Effector memory CD4-positive, alpha-beta T cell (primary cell): ENCODE results near the gene KAT7.

ENCODE experiments used
- DNase-seq, 3 donors: peaks; one replicate each; pipeline ENCODE4 v3.0.0-alpha.2; 2020
- H3K27ac ChIP-seq: 2 replicates; pipeline ENCODE4 v1.7.0; 2013; ENCODE audit warnings: mild to moderate bottlenecking, low read length, moderate library complexity; ENCODE audit not compliant: insufficient read depth, poor library complexity, severe bottlenecking
- H3K27me3 ChIP-seq: replicated peaks from 2 replicates; pipeline ENCODE4 v1.7.0; 2013; ENCODE audit warnings: mild to moderate bottlenecking, low read length; ENCODE audit not compliant: insufficient read depth, control insufficient read depth, poor library complexity, severe bottlenecking
- H3K36me3 ChIP-seq: 2 replicates; pipeline ENCODE4 v1.7.0; 2013; ENCODE audit warnings: mild to moderate bottlenecking, low read length, moderate library complexity; ENCODE audit not compliant: control insufficient read depth, insufficient read depth
- H3K4me1 ChIP-seq: 2 replicates; pipeline ENCODE4 v1.7.0; 2013; ENCODE audit warnings: low read length, mild to moderate bottlenecking; ENCODE audit not compliant: control insufficient read depth, insufficient read depth, poor library complexity, severe bottlenecking
- H3K4me3 ChIP-seq: 2 replicates; pipeline ENCODE4 v1.7.0; 2013; ENCODE audit warnings: low read length, low read depth, mild to moderate bottlenecking; ENCODE audit not compliant: insufficient read depth, poor library complexity, severe bottlenecking
- H3K9me3 ChIP-seq: 2 replicates; pipeline ENCODE4 v1.7.0; 2013; ENCODE audit warnings: mild to moderate bottlenecking, low read length, moderate library complexity; ENCODE audit not compliant: control insufficient read depth

KAT7 gene

GRCh38 chr17:49848739-49849138 lies 60.3 kb downstream of the KAT7 start:
- H3K9me3 ChIP-seq: no peaks in the 10 kb centered on the region
- H3K27me3 ChIP-seq: no peaks in the 10 kb centered on the region
- H3K4me3 ChIP-seq: no peak overlapping the region
- H3K4me1 ChIP-seq: peaks cover 6% of the 10 kb centered on the region
- no peak overlapping the region for H3K27ac ChIP-seq
- no peak for DNase-seq
- H3K36me3 ChIP-seq: peaks cover 11% of the 10 kb centered on the region

GRCh38 chr17:49850218-49850610 lies 61.7 kb downstream of the KAT7 start:
- Histone ChIP-seq H3K4me1 (peaks cover 6% of the 10 kb centered on the region), H3K4me3 (peak overlapping the region; percentile 58), H3K27ac (no peak overlapping the region), H3K27me3 (no peaks in the 10 kb centered on the region), H3K9me3 (no peaks in the 10 kb centered on the region), H3K36me3 (peaks cover 11% of the 10 kb centered on the region)
- DNase-seq: no peak

GRCh38 chr17:49850772-49851386 lies 62.4 kb downstream of the KAT7 start:
- DNase-seq: peak in 1 of 3 donors; percentile 5
- Histone ChIP-seq H3K27ac (peak overlapping the region; percentile 68), H3K4me3 (peak overlapping the region; percentile 58), H3K36me3 (peaks cover 8% of the 10 kb centered on the region), H3K9me3 (no peaks in the 10 kb centered on the region), H3K4me1 (peaks cover 6% of the 10 kb centered on the region), H3K27me3 (no peaks in the 10 kb centered on the region)

GRCh38 chr17:49851387-49852291 lies 63.2 kb downstream of the KAT7 start:
- Histone ChIP-seq H3K4me3 (peak overlapping the region; percentile 58), H3K36me3 (peaks cover under 1% of the 10 kb centered on the region), H3K27ac (peak overlapping the region; percentile 68), H3K4me1 (peaks cover 6% of the 10 kb centered on the region), H3K9me3 (no peaks in the 10 kb centered on the region), H3K27me3 (no peaks in the 10 kb centered on the region)
- DNase-seq: peak; percentile 40 to 50 (median 47)

GRCh38 chr17:49853470-49854015 lies 65.1 kb downstream of the KAT7 start:
- no peak overlapping the region for H3K4me3 ChIP-seq
- DNase-seq: no peak
- H3K27ac ChIP-seq: no peak overlapping the region
- H3K36me3 ChIP-seq: no peaks in the 10 kb centered on the region
- H3K4me1 ChIP-seq: peaks cover 6% of the 10 kb centered on the region
- no peaks in the 10 kb centered on the region for H3K9me3 ChIP-seq
- H3K27me3 ChIP-seq: no peaks in the 10 kb centered on the region

- peaks cover 6% of the 10 kb centered on the region for H3K4me1 ChIP-seq
- H3K9me3 ChIP-seq: no peaks in the 10 kb centered on the region
- H3K36me3 ChIP-seq: no peaks in the 10 kb centered on the region
- H3K27ac ChIP-seq: no peak overlapping the region
- no peak overlapping the region for H3K4me3 ChIP-seq
- DNase-seq: no peak
- no peaks in the 10 kb centered on the region for H3K27me3 ChIP-seq
Observed at GRCh38 chr17:49854126-49854525, 65.6 kb downstream of the KAT7 start.

GRCh38 chr17:49858796-49859195 lies 70.3 kb downstream of the KAT7 start:
- no peak overlapping the region for H3K27ac ChIP-seq
- H3K36me3 ChIP-seq: no peaks in the 10 kb centered on the region
- H3K4me3 ChIP-seq: no peak overlapping the region
- no peak for DNase-seq
- H3K9me3 ChIP-seq: no peaks in the 10 kb centered on the region
- no peaks in the 10 kb centered on the region for H3K27me3 ChIP-seq
- no peaks in the 10 kb centered on the region for H3K4me1 ChIP-seq

GRCh38 chr17:49859991-49860953 lies 71.8 kb downstream of the KAT7 start:
- no peaks in the 10 kb centered on the region for H3K27me3 ChIP-seq
- no peaks in the 10 kb centered on the region for H3K36me3 ChIP-seq
- H3K4me3 ChIP-seq: no peak overlapping the region
- DNase-seq: no peak
- H3K4me1 ChIP-seq: no peaks in the 10 kb centered on the region
- H3K9me3 ChIP-seq: no peaks in the 10 kb centered on the region
- no peak overlapping the region for H3K27ac ChIP-seq

GRCh38 chr17:49861150-49861884 lies 72.8 kb downstream of the KAT7 start:
- H3K4me1 ChIP-seq: no peaks in the 10 kb centered on the region
- H3K4me3 ChIP-seq: no peak overlapping the region
- no peaks in the 10 kb centered on the region for H3K36me3 ChIP-seq
- peak; percentile 11 to 36 (median 19) for DNase-seq
- H3K9me3 ChIP-seq: no peaks in the 10 kb centered on the region
- no peak overlapping the region for H3K27ac ChIP-seq
- H3K27me3 ChIP-seq: no peaks in the 10 kb centered on the region
